ENCODE results near the gene HDGF.
A peak's percentile ranks its signal among the peaks of the same experiment; 100 is the strongest.

HDGF gene

DNA sequence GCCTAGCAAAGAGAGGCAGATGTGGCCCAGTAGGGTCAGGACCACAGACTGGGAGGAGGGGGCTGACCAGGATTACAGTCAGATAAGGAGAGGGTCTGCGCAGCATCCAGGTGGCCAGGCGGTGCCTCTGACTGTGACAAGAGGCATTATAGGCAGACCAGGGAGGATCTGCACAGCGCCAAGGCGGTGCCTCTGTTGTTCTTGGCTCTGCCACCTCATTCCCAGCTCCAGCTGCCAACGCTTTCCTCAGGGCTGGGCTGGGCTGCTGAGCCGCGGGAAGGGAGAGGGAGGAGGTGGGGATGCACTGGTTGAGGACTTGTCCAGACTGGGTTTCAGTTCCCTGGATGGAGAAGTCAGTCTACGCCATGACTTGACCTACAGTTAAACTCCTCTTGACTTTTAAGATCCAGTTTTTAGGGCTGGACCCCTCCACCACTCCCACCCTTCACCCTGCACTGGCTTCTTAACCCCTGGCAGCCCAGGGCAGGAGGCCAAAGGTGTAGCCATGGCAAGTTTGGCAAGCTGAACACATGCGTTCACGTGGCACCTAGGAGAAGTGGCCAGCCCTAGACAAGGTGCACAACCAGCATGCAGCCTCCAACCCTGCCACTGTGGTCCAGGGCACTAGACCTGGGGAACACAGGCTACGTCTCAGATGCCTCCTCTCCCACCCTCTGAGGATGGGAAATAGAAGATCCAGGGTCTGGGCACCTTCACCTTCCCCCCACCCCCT lies 41.6 kb downstream of the HDGF start:
- no peak for TF ChIP-seq CTCF (IDR thresholded peaks at IDR 0.05; ENCODE audit: insufficient read depth, low read length, poor library complexity, severe bottlenecking)
- H3K36me3 ChIP-seq (ENCODE audit: control insufficient read depth, insufficient read depth, low read length) = no peaks in the 10 kb centered on the region; the same call in 1 of the 2 replicates
- no peaks in the 10 kb centered on the region; the same call in 1 of the 2 replicates for H3K27me3 ChIP-seq (replicated peaks; ENCODE audit: control insufficient read depth, insufficient read depth, low read length)
- H3K4me3 ChIP-seq (replicated peaks; ENCODE audit: low read depth, low read length) = no peak overlapping the region
- no peak for DNase-seq (ENCODE audit: extremely low read depth, insufficient read length)

GRCh38 chr1:156709031-156709430 lies 42.4 kb downstream of the HDGF start:
- TF ChIP-seq CTCF (IDR thresholded peaks at IDR 0.05; ENCODE audit: insufficient read depth, low read length, poor library complexity, severe bottlenecking) = no peak
- no peaks in the 10 kb centered on the region; the same call in 1 of the 2 replicates for H3K27me3 ChIP-seq (replicated peaks; ENCODE audit: control insufficient read depth, insufficient read depth, low read length)
- H3K36me3 ChIP-seq (ENCODE audit: control insufficient read depth, insufficient read depth, low read length) = no peaks in the 10 kb centered on the region; the same call in 1 of the 2 replicates
- no peak for DNase-seq (ENCODE audit: extremely low read depth, insufficient read length)
- no peak overlapping the region for H3K4me3 ChIP-seq (replicated peaks; ENCODE audit: low read depth, low read length)

GRCh38 chr1:156708218-156708661 lies 43.2 kb downstream of the HDGF start:
- H3K27me3 ChIP-seq (replicated peaks; ENCODE audit: control insufficient read depth, insufficient read depth, low read length) = no peaks in the 10 kb centered on the region; the same call in 1 of the 2 replicates
- no peak for DNase-seq (ENCODE audit: extremely low read depth, insufficient read length)
- TF ChIP-seq CTCF (IDR thresholded peaks at IDR 0.05; ENCODE audit: insufficient read depth, low read length, poor library complexity, severe bottlenecking) = no peak
- H3K36me3 ChIP-seq (ENCODE audit: control insufficient read depth, insufficient read depth, low read length) = no peaks in the 10 kb centered on the region; the same call in 1 of the 2 replicates
- H3K4me3 ChIP-seq (replicated peaks; ENCODE audit: low read depth, low read length) = no peak overlapping the region

GRCh38 chr1:156707417-156708217 lies 43.9 kb downstream of the HDGF start:
- H3K27me3 ChIP-seq (replicated peaks; ENCODE audit: control insufficient read depth, insufficient read depth, low read length) = no peaks in the 10 kb centered on the region; the same call in 1 of the 2 replicates
- no peaks in the 10 kb centered on the region; the same call in 1 of the 2 replicates for H3K36me3 ChIP-seq (ENCODE audit: control insufficient read depth, insufficient read depth, low read length)
- no peak for DNase-seq (ENCODE audit: extremely low read depth, insufficient read length)
- no peak for TF ChIP-seq CTCF (IDR thresholded peaks at IDR 0.05; ENCODE audit: insufficient read depth, low read length, poor library complexity, severe bottlenecking)
- H3K4me3 ChIP-seq (replicated peaks; ENCODE audit: low read depth, low read length) = no peak overlapping the region

GRCh38 chr1:156706657-156707416 lies 44.6 kb downstream of the HDGF start:
- no peaks in the 10 kb centered on the region; the same call in 1 of the 2 replicates for H3K27me3 ChIP-seq (replicated peaks; ENCODE audit: control insufficient read depth, insufficient read depth, low read length)

More at GRCh38 chr1:156706657-156707416, 44.6 kb downstream of the HDGF start:
- DNase-seq (ENCODE audit: extremely low read depth, insufficient read length) = no peak
- Histone ChIP-seq H3K36me3 (ENCODE audit: control insufficient read depth, insufficient read depth, low read length) (no peaks in the 10 kb centered on the region), H3K4me3 (replicated peaks; ENCODE audit: low read depth, low read length) (peak overlapping the region; percentile 49)
- no peak for TF ChIP-seq CTCF (IDR thresholded peaks at IDR 0.05; ENCODE audit: insufficient read depth, low read length, poor library complexity, severe bottlenecking)

Data from GM06990 (cell line).